ENCODE results near the gene PPIP5K2. TPM values are rescaled to one million over a fixed set of nuclear protein-coding genes. Genes with fewer than 3 reads are reported as not detected.
"Not testable (repeated sequence)": the region's sequence is repeated elsewhere in the genome, so short reads cannot be mapped to it uniquely, and the experiment has no call there.

Gene PPIP5K2
- polyA plus RNA-seq, 1 experiment: 75.9 TPM

DNA sequence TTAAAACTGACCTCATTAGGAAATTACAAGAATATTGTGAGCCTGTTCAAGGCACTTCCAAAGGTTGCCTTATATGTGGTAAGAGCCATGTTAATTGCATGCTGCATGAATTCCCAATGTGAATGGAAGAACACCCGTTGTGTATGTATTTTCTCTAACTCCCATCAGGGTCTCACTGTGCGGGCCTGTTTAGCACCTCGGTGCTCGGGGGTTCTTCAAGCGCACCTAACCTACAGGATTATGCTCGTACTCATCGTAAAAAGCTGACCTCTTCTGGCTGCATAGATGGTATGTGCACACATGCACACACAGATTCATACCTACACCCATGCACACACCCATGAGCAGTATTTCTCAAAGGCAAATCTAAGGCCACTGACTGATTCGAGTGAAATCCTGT lies 66.1 kb downstream of the PPIP5K2 start:
- Histone ChIP-seq H3K9me3 (ENCODE audit: control insufficient read depth, insufficient read depth, low read length) (no peaks in the 10 kb centered on the region), H3K27me3 (ENCODE audit: control insufficient read depth, insufficient read depth, low read length) (no peaks in the 10 kb centered on the region), H3K27ac (ENCODE audit: low read depth, low read length) (no peak overlapping the region), H3K4me3 (ENCODE audit: low read depth, low read length) (no peak overlapping the region)
- CTCF ChIA-PET: interaction anchor here (1.3 kb wide), 1 partner anchor 38 kb away, joined by 9 read pairs; no protein-coding TSS in a partner anchor
- POLR2A ChIA-PET: no interaction called here
- TF ChIP-seq, protein P1, sequence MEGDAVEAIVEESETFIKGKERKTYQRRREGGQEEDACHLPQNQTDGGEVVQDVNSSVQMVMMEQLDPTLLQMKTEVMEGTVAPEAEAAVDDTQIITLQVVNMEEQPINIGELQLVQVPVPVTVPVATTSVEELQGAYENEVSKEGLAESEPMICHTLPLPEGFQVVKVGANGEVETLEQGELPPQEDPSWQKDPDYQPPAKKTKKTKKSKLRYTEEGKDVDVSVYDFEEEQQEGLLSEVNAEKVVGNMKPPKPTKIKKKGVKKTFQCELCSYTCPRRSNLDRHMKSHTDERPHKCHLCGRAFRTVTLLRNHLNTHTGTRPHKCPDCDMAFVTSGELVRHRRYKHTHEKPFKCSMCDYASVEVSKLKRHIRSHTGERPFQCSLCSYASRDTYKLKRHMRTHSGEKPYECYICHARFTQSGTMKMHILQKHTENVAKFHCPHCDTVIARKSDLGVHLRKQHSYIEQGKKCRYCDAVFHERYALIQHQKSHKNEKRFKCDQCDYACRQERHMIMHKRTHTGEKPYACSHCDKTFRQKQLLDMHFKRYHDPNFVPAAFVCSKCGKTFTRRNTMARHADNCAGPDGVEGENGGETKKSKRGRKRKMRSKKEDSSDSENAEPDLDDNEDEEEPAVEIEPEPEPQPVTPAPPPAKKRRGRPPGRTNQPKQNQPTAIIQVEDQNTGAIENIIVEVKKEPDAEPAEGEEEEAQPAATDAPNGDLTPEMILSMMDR (IDR thresholded peaks at IDR 0.05; ENCODE audit: low read depth, low read length): no peak
- no peak for DNase-seq (ENCODE audit: low read depth, low spot score)

DNA sequence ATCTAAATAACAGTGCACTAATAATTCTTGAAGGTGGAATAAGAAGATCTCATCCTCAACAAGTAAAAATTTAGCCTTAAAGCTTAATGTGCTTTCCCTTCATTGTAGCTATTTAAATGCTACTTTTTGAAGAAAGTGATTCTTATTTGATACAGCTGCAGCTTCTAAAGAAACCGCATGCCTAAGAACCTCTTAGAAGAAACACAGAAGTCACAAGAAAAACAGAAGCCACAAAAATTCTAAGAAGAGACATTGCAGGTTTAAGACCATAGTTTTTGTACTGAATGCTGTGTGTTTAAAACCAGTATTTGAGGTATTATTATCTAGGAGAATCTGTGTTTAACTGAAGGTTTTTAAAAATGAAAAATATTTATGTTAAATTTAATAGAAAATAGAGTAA lies 68.3 kb downstream of the PPIP5K2 start:
- ChIA-PET POLR2A (no interaction called here), CTCF (interaction anchor here (1.3 to 1.6 kb wide), 3 partner anchors 36 to 288 kb away, joined by 3 to 7 read pairs (median 5); no protein-coding TSS in a partner anchor)
- Histone ChIP-seq H3K27me3 (ENCODE audit: control insufficient read depth, insufficient read depth, low read length) (no peaks in the 10 kb centered on the region), H3K27ac (ENCODE audit: low read depth, low read length) (no peak overlapping the region), H3K4me3 (ENCODE audit: low read depth, low read length) (no peak overlapping the region), H3K9me3 (ENCODE audit: control insufficient read depth, insufficient read depth, low read length) (no peaks in the 10 kb centered on the region)
- TF ChIP-seq, protein P1 (IDR thresholded peaks at IDR 0.05; ENCODE audit: low read depth, low read length): no peak
- DNase-seq (ENCODE audit: low read depth, low spot score): no peak

DNA sequence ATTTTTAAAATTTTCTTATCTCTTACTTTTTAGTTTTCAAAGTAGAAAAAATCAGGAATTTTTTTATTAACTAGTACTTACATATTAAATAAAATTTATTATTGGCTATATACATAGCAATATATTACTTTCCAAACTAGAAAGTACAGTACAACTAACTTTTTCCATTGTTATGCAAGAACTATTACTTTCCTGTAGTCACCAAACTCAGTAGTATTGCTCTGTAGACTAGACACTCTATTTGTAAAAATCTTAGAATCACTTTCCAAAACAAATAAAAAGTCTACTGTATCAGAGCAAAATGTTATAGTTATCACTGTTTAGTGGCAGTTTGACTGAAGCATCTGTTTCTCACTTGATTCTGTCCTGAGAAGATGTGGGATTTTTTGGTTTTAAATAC lies 83.1 kb downstream of the PPIP5K2 start:
- H3K9me3 ChIP-seq (ENCODE audit: control insufficient read depth, insufficient read depth, low read length): no peaks in the 10 kb centered on the region
- DNase-seq (ENCODE audit: low read depth, low spot score): no peak
- no peak overlapping the region for H3K4me3 ChIP-seq (ENCODE audit: low read depth, low read length)
- no peaks in the 10 kb centered on the region for H3K27me3 ChIP-seq (ENCODE audit: control insufficient read depth, insufficient read depth, low read length)
- TF ChIP-seq, protein P1 (IDR thresholded peaks at IDR 0.05; ENCODE audit: low read depth, low read length): no peak
- ChIA-PET CTCF (interaction anchor here (0.8 to 1.3 kb wide), 2 partner anchors 22 to 272 kb away, joined by 3 to 5 read pairs; no protein-coding TSS in a partner anchor), POLR2A (no interaction called here)
- H3K27ac ChIP-seq (ENCODE audit: low read depth, low read length): no peak overlapping the region

DNA sequence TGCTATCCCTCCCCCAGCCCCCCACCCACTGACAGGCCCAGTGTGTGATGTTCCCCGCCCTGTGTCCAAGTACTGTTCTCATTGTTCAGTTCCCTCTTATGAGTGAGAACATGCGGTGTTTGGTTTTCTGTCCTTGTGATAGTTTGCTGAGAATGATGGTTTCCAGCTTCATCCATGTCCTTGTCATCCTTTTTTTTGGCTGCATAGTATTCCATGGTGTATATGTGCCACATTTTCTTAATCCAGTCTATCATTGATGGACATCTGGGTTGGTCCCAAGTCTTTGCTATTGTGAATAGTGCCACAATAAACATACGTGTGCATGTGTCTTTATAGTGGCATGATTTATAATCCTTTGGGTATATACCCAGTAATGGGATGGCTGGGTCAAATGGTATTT lies 84.9 kb downstream of the PPIP5K2 start:
- DNase-seq (ENCODE audit: low read depth, low spot score); POLR2A ChIA-PET; H3K27ac ChIP-seq (ENCODE audit: low read depth, low read length); CTCF ChIA-PET; H3K27me3 ChIP-seq (ENCODE audit: control insufficient read depth, insufficient read depth, low read length); H3K9me3 ChIP-seq (ENCODE audit: control insufficient read depth, insufficient read depth, low read length); H3K4me3 ChIP-seq (ENCODE audit: low read depth, low read length): not testable (repeated sequence)

DNA sequence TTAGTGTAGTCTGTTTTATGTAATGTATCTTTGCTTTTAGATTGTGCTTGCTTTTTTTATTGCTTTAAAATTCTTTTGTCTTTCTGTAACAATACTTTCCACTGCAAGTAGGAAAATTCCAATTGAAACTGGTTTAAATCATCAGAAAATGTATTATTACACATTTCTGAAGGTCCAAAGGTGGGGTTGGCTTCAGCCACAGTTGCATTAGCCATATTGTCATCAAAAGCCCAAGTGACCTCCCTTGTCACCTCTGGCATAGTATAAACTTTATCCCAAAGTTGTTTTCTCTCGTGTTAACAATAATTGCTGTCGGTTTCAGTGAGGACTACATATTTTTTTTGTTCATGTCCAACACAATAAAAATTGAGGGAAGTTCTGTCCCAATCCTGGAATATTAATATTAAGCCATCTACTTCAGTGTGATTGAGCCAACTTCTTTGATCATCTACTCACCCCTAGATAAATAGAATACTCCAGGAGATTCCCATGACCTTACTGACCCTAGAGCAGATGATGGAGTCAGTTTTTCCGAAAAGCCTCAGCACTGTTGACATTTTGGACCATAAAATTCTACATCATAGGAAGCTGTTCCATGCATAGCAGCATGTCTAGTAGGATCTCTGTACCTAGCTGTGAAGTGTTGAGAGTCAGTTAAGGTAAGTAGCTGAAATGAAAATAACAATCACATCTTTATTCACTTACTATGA lies 86.0 kb downstream of the PPIP5K2 start:
- Histone ChIP-seq H3K27me3 (ENCODE audit: control insufficient read depth, insufficient read depth, low read length) (no peaks in the 10 kb centered on the region), H3K9me3 (ENCODE audit: control insufficient read depth, insufficient read depth, low read length) (no peaks in the 10 kb centered on the region), H3K27ac (ENCODE audit: low read depth, low read length) (no peak overlapping the region), H3K4me3 (ENCODE audit: low read depth, low read length) (no peak overlapping the region)
- ChIA-PET POLR2A (interaction anchor here (0.6 kb wide), 1 partner anchor 224 kb away, joined by 6 read pairs; no protein-coding TSS in a partner anchor), CTCF (no interaction called here)
- DNase-seq (ENCODE audit: low read depth, low spot score): no peak
- TF ChIP-seq, protein P1 (IDR thresholded peaks at IDR 0.05; ENCODE audit: low read depth, low read length): no peak

Data from AG04450 (cell line).